GM21786 (cell line): ENCODE data around the gene LCN10.
A peak's percentile ranks its signal among the peaks of the same experiment; 100 is the strongest.
"Not testable (repeated sequence)": the region's sequence is repeated elsewhere in the genome, so short reads cannot be mapped to it uniquely, and the experiment has no call there.

Experiments
- ATAC-seq: cut with Tn5 transposase; IDR thresholded peaks from one replicate; pipeline ENCODE4 v1.9.1; 2021; ENCODE audit not compliant: unreplicated experiment

LCN10 gene

GRCh38 chr9:136773386-136774044 is 30.8 kb upstream of the LCN10 start:
- no peak for ATAC-seq

DNA sequence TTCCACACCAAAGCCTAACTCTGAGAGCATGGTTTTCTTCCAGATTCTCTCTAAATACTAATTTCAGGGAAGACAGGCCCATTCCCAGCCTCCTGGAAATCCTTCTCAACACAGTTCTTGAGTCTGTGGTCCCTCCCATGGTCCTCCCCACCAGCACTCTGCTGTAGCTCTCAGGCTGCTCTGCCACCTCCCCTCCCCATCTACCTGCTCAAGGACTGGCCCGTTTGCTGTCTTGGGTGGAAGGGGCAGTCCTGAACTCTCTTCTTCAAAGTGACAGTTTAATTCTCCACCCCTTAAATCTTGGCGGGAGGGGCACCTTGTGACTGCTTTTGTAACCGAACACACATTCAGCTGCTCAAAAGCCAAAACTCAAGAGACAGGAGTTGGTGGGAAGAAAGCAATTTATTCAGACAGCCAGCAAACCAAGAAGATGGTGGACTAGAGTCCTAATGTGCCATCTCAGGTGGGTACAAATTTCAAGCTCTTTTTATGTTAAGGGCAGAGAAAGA is 29.2 kb upstream of the LCN10 start:
- ATAC-seq: no peak

DNA sequence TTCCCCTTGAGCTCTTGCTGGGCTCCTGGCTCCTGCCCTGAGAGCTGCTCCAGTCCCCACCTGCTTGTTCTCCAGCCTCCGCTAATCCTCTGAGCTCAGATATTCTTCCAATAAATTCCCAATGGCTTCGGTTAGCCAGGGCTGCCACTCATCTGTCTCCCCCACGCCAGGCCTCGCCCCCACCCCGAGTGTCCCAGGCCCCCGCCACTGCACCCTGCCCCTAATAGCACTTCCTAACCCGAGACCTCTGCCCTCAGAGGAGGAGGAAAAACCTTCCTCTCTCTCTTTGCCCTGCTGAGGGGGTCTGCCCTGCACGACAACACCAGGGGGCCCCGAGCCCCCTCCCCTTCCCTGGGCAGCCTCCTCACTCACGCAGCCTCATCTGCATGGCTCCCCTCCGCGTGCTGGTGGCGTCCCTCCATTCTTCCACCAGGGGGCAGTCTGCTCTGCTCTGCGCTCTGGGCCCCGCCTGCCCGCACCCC is 27.0 kb upstream of the LCN10 start:
- ATAC-seq: no peak

GRCh38 chr9:136766410-136767120 is 23.8 kb upstream of the LCN10 start:
- ATAC-seq: not testable (repeated sequence)

- ATAC-seq: peak; percentile 48
These were observed 23.1 kb upstream of the LCN10 start for GRCh38 chr9:136765745-136766409.

- ATAC-seq: no peak
These were observed 22.3 kb upstream of the LCN10 start for GRCh38 chr9:136765041-136765440.

DNA sequence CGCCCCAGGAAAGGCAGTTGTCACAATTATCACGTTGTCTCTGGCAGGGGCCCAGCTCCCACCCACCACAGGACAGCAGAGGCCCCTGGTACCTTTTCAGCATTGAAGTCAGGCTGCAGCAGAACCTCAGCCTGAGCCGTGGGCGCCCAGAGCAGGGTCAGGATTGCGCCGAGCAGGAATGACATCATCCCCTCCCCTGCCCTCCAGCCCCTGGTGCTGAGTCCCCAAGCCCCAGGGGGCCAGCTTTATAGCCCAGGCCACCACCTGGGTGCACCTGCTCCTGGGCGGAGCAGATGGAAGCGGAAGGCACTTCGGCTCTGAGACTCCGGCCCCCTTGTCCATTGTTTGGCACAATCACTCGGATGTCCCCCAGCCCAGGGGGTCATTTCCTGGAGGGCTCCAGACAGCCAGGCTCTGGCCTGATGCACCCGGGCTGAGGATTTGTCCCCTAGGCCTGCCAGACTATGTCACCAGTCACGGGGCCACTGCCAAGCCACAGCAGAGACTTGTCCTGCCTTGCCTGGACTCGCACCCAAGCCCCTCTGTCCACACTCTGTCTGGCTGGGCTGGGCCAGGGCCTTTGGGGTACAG is 21.7 kb upstream of the LCN10 start, which contains the start of gene LCN15:
Gene LCN15 (minus strand): TSS at position 218 of the 591 bp plus-strand sequence. CDS start 30 bp downstream, at position 188.
- ATAC-seq: no peak

DNA sequence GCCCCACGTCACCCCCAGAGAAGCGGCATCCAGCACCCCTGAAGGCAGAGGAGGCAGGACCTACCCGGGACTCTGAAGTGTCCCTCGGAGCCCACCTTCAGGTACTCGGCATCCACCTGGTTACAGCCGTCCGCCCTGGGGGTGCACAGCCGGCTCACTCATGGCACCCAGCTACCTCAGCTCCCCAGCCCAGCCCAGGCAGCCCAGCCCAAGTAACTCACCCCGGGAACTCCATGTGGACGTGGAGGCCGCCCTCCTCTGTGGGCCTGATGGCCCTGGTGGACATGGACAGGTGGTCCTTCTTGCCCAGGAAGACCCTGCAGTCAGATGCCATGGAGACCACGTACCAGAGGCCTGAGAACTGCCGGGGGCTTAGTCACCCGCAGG is 20.9 kb upstream of the LCN10 start:
- no peak for ATAC-seq

DNA sequence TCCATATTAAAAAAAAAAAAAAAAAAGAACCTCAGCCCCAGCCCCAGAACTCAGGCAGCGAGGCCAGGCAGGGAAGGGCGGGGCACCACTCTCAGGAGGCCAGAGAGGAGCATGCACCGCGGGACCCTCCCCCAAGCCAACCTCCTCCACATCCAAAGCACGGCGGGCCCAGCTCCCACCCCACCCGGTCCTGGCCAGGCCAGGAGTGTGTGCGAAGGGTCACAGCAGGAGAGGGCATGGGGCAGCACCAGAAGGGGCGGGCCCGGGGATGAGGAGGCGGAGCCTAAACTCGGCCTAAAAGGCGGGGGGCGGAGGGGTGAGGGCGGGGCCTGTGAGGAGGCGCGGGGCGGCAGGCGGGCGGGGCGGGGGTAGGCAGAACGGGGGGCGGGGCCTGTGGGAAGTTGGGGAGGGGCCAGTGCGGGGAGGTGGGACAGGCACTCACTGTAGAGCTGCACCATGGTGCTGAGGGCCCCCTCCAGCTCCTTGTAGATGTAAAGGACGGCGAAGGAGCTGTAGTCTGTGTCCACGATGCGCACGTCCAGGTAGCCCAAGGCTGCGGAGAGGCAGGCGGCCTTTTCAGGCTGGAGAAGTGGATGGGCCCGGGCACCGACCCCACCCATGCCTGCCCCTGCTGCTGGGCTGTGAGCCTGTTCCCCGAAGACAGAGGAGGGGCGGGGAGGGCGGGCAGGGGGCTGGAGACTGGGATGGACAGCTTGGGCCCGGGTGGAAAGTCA is 20.3 kb upstream of the LCN10 start:
- no peak for ATAC-seq

DNA sequence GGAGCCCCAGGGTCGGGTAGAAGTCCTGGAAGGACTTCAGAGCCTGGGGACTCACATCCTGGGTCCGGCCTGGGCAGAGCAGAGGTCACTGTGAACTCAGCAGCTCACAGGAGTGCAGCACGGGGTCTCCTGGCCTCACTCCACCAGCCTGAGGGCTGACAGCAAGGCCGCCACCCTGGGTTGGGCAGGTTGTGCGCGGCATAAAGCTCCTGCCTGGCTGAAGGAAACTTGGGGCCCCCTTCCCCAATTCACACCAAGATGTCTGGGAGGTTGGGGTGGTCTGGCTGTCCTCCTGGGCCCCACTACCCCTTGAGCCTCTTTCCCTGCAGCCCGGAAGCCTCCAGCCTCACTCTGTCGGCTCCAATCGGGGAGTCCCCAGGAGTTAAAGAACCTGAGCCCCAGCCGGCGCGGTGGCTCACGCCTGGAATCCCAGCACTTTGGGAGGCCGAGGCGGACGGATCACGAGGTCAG is 19.5 kb upstream of the LCN10 start:
- no peak for ATAC-seq

DNA sequence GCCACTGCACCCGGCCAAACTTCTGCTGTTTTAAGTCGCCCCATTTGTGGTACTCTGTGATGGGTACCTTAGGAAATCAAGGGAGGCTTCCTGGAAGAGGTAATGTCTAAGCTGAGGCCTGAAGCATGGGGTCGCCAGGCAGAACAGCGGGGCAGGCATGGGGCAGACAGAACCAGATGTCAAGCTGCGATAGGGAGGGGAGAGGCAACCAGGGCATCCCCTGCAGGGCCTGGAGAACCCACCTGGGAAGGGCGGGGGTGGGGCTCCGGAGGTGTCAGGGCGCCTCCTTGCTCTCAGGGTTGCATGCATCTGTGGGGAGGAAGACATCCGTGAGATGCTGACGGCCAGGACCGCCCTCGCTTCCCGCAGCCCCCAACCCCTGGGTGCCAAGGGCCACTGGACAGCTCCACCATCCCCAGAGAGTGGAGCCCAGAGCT is 18.8 kb upstream of the LCN10 start:
- no peak for ATAC-seq

DNA sequence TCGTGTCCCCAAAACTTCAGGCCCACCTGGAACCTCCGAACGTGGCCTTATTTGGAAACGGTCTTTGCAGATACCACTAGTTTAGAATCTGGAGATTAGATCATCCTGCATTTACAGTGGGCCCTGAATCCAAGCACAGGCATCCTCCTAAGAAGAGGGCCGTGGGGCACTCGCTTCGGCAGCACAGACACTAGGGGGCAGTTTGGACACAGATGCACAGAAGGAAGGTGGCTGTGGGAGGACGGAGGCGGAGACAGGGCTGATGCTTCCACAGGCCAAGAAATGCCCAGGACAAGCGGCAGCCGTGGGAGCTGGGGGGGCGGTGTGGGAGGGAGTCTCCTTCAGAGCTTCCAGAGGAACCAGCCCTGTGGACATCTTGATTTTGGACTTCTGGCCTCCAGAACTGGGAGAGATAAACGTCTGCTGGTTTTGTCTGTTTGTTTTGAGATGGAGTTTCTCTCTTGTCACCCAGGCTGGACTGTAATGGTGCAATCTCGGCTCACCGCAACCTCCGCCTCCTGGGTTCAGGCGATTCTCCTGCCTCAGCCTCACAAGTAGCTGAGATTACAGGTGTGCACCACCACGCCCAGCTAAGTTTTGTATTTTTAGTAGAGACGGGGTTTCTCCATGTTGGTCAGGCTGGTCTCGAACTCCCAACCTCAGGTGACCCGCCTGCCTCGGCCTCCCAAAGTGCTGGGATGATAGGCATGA is 18.2 kb upstream of the LCN10 start:
- ATAC-seq: not testable (repeated sequence)

DNA sequence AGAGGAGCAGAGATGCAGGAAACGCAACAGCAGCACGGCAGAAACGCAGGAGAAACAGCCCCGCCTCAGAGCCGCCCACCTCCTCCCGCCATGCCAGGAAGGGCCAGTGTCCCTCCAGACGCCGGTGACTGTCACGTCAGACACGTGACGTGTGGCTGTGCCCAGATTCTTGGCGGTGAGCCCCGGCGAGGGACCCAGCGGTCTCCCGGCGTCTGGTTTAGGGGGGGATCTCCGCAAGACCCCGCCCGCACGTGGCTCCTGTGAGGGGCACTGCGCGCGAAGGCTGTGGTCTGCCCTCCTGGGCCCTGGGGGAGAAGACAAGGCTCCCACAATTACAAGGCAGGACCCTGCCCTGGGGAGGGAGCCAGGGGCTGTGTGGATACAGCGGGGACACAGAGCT is 17.7 kb upstream of the LCN10 start:
- ATAC-seq: no peak

DNA sequence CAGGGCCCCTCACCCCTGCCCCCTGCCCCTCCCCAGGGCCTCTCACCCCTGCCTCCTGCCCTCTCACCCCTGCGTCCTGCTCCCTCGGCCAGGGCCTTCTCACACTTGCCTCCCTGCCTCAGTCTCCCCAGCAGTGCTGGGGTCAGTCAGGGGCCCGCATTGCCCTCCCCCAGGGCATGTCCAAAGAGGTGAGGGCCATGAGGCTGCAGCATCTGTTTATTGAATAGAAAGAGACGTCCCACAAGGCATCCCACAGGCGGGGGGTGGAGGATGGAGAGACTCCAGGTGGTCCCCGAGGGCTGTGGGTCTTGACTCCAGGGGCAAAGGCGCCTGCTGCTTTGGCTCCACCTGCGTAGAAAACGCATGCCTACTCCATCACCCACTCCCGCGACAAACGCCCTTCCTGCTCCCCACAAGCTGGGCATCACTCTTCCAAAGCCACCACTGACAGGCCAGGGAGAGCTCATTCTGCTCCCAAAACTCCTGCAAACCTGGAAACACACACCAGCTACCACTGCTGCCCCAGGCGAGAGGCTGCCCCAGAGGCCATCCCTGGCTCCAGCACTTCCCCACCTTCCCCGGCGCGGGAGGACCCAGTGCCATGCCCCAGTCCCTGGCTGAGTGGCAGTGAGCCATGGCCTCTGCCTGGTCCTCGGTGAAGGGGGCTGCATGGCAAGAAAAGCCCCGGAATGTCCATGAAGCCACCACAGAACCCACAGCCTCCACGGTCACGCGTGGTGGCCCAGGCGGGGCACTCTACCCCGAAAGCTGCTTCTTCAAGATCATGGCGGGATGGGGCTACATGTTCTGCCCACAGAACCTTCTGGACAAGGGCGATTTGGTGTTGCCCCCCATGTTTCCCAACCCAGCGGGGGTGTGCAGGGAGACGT is 16.9 kb upstream of the LCN10 start:
- ATAC-seq: no peak

DNA sequence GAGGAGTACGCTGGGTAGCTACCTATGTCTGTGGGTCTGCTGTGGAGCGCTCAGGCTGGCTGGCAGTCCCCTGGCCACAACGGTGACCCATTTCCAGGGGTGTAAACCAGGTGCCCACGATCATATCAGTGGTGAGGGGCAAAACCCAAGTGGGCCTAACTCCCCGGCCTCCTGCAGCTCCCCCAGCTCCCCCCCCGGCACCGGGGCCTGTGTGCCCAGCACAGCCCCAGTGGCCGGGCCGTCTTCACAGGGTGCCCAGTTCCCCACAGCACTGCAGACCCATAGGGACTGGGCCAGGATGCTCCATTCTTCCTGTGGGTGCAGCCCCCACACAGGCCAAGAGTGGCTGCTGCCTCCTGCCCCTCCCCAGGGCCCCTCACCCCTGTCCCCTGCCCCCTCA is 16.3 kb upstream of the LCN10 start:
- no peak for ATAC-seq

DNA sequence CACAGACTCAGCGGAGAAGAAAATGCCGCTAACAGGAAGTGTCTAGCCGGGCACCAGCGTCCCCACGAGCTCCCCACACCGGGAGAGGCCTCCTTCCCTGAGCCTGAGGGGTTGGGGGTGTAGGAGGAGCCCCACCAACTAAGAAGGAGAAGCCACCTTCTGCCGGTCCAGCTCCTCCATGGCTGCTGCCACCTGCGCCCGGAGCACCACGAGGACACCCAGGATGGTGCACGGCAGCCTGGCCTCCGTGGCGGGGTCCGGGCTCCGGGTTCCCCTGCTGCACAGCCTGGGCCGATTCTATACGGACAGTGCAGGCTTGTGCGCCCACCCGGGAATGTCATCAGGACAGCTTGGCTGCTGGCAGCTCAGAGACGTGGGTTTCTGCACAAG is 15.0 kb upstream of the LCN10 start:
- no peak for ATAC-seq

GRCh38 chr9:136757328-136757727 is 14.6 kb upstream of the LCN10 start:
- no peak for ATAC-seq

GRCh38 chr9:136756836-136757235 is 14.1 kb upstream of the LCN10 start:
- ATAC-seq: no peak

DNA sequence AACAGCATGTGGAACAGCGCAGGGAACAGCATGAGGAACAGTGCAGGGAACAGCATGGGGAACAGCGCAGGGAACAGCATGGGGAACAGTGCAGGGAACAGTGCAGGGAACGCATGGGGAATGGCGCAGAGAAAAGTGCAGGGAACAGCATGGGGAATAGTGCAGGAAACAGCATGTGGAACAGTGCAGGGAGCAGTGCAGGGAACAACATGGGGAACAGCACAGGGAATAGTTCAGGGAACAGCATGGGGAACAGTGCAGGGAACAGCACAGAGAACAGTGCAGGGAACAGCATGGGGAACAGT is 13.3 kb upstream of the LCN10 start:
- no peak for ATAC-seq
